HL-60 (cell line): ENCODE results near the gene SCYL1.

Source experiments
- GABPA ChIP-seq: IDR thresholded peaks from 2 replicates; pipeline ENCODE4 v1.6.1; 2012; ENCODE audit warnings: low read depth
- POLR2AphosphoS5 ChIP-seq: IDR thresholded peaks from 2 replicates; pipeline ENCODE4 v1.6.1; 2012; ENCODE audit warnings: low read depth
- SPI1 ChIP-seq: IDR thresholded peaks from 2 replicates; pipeline ENCODE4 v1.6.1; 2012; ENCODE audit warnings: low read depth, mild to moderate bottlenecking, borderline replicate concordance
- TF ChIP-seq, protein P1 (sequence below): IDR thresholded peaks from one replicate; pipeline ENCODE4 v1.5.1; 2011; ENCODE audit warnings: low read length, control low read depth, inconsistent platforms; ENCODE audit not compliant: insufficient read depth
- TF ChIP-seq, protein P2 (sequence below): IDR thresholded peaks from 2 replicates; pipeline ENCODE4 v1.6.1; 2012; ENCODE audit warnings: low read depth; ENCODE audit not compliant: insufficient replicate concordance

DNA sequence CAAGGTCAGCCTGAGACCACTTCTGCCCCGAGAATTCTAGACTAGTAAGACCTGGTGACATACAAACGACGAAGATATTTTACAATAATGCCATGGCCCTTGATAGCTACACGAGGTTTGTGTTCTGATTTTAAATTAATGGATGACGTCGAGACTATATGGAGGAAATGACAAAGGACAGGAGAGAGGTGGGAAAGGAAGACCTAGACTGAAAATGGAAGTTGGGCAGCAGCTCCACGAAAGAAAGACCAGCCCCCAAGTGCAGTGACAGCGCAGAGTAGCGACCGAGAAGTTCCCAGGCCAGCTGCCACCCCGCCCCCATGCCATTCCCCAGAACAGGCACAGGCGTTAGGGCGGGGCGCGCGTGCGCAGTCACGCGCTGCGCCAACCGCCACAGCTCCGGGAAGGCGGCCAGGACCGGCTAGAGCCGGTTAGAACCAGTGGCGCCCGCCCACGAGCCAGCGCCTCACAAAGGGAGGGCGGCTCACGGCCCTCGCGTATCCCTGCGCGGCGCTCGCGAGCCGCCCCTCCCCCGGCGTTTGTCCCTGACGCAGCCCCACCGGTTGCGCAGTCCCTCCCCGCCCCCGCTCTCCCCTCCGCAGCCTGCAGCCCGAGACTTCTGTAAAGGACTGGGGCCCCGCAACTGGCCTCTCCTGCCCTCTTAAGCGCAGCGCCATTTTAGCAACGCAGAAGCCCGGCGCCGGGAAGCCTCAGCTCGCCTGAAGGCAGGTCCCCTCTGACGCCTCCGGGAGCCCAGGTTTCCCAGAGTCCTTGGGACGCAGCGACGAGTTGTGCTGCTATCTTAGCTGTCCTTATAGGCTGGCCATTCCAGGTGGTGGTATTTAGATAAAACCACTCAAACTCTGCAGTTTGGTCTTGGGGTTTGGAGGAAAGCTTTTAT, 27.5 kb upstream of the SCYL1 start:
- TF ChIP-seq, protein P1, sequence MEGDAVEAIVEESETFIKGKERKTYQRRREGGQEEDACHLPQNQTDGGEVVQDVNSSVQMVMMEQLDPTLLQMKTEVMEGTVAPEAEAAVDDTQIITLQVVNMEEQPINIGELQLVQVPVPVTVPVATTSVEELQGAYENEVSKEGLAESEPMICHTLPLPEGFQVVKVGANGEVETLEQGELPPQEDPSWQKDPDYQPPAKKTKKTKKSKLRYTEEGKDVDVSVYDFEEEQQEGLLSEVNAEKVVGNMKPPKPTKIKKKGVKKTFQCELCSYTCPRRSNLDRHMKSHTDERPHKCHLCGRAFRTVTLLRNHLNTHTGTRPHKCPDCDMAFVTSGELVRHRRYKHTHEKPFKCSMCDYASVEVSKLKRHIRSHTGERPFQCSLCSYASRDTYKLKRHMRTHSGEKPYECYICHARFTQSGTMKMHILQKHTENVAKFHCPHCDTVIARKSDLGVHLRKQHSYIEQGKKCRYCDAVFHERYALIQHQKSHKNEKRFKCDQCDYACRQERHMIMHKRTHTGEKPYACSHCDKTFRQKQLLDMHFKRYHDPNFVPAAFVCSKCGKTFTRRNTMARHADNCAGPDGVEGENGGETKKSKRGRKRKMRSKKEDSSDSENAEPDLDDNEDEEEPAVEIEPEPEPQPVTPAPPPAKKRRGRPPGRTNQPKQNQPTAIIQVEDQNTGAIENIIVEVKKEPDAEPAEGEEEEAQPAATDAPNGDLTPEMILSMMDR = no peak
- TF ChIP-seq POLR2AphosphoS5 (peak; percentile 42; the same call in 1 of the 2 replicates), GABPA (no peak), SPI1 (no peak)
- TF ChIP-seq, protein P2, sequence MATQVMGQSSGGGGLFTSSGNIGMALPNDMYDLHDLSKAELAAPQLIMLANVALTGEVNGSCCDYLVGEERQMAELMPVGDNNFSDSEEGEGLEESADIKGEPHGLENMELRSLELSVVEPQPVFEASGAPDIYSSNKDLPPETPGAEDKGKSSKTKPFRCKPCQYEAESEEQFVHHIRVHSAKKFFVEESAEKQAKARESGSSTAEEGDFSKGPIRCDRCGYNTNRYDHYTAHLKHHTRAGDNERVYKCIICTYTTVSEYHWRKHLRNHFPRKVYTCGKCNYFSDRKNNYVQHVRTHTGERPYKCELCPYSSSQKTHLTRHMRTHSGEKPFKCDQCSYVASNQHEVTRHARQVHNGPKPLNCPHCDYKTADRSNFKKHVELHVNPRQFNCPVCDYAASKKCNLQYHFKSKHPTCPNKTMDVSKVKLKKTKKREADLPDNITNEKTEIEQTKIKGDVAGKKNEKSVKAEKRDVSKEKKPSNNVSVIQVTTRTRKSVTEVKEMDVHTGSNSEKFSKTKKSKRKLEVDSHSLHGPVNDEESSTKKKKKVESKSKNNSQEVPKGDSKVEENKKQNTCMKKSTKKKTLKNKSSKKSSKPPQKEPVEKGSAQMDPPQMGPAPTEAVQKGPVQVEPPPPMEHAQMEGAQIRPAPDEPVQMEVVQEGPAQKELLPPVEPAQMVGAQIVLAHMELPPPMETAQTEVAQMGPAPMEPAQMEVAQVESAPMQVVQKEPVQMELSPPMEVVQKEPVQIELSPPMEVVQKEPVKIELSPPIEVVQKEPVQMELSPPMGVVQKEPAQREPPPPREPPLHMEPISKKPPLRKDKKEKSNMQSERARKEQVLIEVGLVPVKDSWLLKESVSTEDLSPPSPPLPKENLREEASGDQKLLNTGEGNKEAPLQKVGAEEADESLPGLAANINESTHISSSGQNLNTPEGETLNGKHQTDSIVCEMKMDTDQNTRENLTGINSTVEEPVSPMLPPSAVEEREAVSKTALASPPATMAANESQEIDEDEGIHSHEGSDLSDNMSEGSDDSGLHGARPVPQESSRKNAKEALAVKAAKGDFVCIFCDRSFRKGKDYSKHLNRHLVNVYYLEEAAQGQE = peak; percentile 69
